NT2/D1 (cell line): ENCODE measurements around the gene DRICH1.
"Not testable (repeated sequence)": the region's sequence is repeated elsewhere in the genome, so short reads cannot be mapped to it uniquely, and the experiment has no call there.

ENCODE experiments used
- DNase-seq: peaks from one replicate; pipeline ENCODE4 v3.0.0-alpha.2; 2011; ENCODE audit warnings: low read depth, low spot score
- H3K27me3 ChIP-seq: 2 replicates; pipeline ENCODE4 v1.6.0; 2011; ENCODE audit warnings: mild to moderate bottlenecking; ENCODE audit not compliant: insufficient read length, insufficient read depth
- H3K36me3 ChIP-seq: 2 replicates; pipeline ENCODE4 v1.6.1; 2011; ENCODE audit warnings: mild to moderate bottlenecking, low read length, mixed read lengths; ENCODE audit not compliant: insufficient read depth, insufficient read length
- H3K4me1 ChIP-seq: 2 replicates; pipeline ENCODE4 v1.5.1; 2011; ENCODE audit not compliant: insufficient read depth, insufficient read length
- H3K4me3 ChIP-seq: 2 replicates; pipeline ENCODE4 v1.5.1; 2011; ENCODE audit warnings: low read depth; ENCODE audit not compliant: insufficient read length
- H3K9ac ChIP-seq: 2 replicates; pipeline ENCODE4 v1.6.0; 2011; ENCODE audit warnings: low read depth; ENCODE audit not compliant: insufficient read length
- H3K9me3 ChIP-seq: 2 replicates; pipeline ENCODE4 v1.5.1; 2011; ENCODE audit warnings: mild to moderate bottlenecking, low read length; ENCODE audit not compliant: insufficient read depth
- SUZ12 ChIP-seq: IDR thresholded peaks from 2 replicates; pipeline ENCODE4 v1.6.1; 2011; ENCODE audit not compliant: insufficient read length, insufficient read depth; ENCODE audit errors: extremely low read depth
- YY1 ChIP-seq: IDR thresholded peaks from 2 replicates; pipeline ENCODE4 v1.6.1; 2011; ENCODE audit not compliant: insufficient read length, insufficient read depth
- ZNF274 ChIP-seq: IDR thresholded peaks from 2 replicates; pipeline ENCODE4 v1.6.1; 2011; ENCODE audit warnings: mild to moderate bottlenecking, low read depth, low read length

Gene DRICH1, protein sequence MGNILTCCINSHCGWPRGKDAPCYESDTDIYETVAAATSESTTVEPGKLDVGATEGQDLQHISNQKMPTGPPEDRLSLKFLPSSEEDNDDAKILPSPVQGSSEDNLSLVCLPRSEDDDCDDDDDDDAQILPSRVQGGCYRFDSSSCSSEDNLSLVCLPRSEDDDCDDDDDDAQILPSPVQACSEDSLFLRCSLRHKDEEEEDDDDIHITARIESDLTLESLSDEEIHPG

DNA sequence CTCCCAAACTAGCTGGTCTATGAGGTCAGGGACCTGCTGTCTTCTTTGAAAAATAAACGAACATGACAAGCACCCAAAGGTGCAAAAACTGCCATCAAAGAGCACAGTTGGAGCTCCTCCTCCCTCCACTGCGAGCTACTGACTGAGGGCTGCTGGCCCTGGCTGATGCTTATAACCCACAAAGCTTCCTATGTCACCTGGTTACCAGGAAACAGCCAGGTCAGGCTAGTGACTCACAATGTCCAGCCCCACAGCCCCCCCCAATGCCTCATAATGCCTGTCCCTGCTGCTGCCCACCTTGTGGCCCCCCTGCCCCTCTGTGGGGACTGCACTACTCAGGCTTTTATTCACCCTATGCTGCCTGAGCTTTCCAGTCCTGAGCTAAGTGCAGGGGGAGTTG lies at the start of gene DRICH1:
Gene DRICH1, minus strand, starts transcription at position 144 of the 400 bp plus-strand sequence. CDS start 298 bp downstream, outside the sequence.
- Histone ChIP-seq H3K36me3 (no peaks in the 10 kb centered on the region), H3K9ac (no peak within 1 kb of the TSS), H3K27me3 (no peaks in the 10 kb centered on the region), H3K9me3 (no peaks in the 10 kb centered on the region), H3K4me3 (no peak within 1 kb of the TSS), H3K4me1 (no peaks in the 10 kb centered on the region)
- TF ChIP-seq ZNF274: no peak
- no peak for TF ChIP-seq YY1
- no peak for TF ChIP-seq SUZ12
- no peak for DNase-seq

DNA sequence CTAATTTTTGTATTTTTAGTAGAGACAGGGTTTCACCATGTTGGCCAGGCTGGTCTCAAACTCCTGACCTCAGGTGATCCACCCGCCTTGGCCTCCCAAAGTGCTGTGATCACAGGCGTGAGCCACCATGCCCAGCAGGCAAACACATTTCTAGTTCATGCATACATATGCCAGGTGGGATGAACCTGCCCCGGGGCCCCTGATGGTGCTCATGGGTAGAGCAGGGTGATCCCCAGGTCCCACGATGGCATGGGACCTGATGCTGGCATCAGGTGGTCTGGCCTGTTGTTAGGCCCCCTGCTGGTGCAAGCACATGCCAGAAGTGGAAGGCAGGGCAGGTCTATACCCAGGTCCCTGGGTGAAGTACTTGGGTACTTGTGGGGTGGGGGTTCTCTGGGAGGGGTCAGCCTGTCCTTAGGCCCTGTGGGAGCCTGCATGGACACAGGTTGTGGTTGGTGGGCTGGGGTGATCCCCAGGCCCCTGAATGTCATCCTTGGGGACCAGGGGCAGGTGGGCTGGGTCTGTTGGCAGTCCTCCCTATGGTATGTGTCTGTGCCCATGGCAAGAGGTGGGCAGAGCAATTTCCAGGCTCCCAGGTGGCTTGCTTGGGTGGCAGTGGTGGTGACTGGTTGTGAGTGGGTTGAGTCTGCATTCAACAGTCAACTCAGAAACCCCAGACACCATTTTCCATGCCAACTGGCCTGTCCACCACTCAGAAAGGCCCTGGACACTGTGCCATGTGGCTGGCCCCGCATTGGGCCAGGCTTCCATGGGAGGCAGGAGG lies 49.1 kb upstream of the DRICH1 start:
- Histone ChIP-seq H3K4me3 (no peak overlapping the region), H3K9me3 (no peaks in the 10 kb centered on the region), H3K27me3 (no peaks in the 10 kb centered on the region), H3K9ac (no peak overlapping the region), H3K4me1 (peaks cover 2% of the 10 kb centered on the region), H3K36me3 (peaks cover 14% of the 10 kb centered on the region)
- no peak for DNase-seq
- TF ChIP-seq YY1: no peak
- no peak for TF ChIP-seq SUZ12
- no peak for TF ChIP-seq ZNF274

DNA sequence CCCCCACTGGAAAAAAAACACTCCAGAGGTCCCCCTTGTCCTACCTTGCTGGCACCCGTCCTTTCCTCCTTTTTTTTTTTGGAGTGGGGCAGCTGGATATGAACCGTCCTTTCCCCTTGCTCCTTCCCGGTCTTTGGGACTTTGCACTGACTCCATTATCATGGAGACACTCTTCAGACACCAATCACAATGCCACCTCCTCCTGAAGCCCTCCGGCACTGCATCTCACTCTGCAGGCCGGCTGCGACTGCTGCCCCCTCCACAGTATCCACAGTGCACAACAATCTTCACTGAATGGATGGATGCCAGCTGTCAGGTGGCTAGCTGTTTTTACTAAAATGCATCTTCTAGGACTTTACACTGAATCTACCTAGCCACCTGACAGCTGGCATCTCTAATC lies 46.0 kb upstream of the DRICH1 start:
- no peak overlapping the region for H3K4me3 ChIP-seq
- H3K27me3 ChIP-seq: no peaks in the 10 kb centered on the region
- H3K9ac ChIP-seq: no peak overlapping the region
- H3K9me3 ChIP-seq: no peaks in the 10 kb centered on the region
- TF ChIP-seq SUZ12: no peak
- TF ChIP-seq ZNF274: no peak
- TF ChIP-seq YY1: no peak
- DNase-seq: no peak
- H3K4me1 ChIP-seq: peaks cover 5% of the 10 kb centered on the region
- H3K36me3 ChIP-seq: peaks cover 8% of the 10 kb centered on the region

DNA sequence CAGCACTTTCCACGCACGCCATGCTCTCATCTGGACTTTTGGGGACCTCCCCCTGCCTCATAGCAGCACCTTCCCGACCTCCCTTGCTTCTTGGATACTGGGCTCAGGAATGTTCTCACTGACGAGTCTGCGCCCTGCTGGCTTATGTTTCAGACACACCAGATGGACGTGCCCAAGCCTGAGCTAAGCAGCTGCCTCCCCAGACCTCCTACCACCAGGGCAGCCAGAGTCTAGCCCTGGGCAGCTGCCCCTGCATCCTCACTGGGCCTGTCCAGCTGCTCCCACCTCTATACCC lies 45.5 kb upstream of the DRICH1 start:
- no peak for TF ChIP-seq YY1
- DNase-seq: no peak
- H3K36me3 ChIP-seq: peaks cover 5% of the 10 kb centered on the region
- no peak overlapping the region for H3K4me3 ChIP-seq
- H3K4me1 ChIP-seq: peaks cover 5% of the 10 kb centered on the region
- no peak overlapping the region for H3K9ac ChIP-seq
- H3K9me3 ChIP-seq: no peaks in the 10 kb centered on the region
- no peaks in the 10 kb centered on the region for H3K27me3 ChIP-seq

DNA sequence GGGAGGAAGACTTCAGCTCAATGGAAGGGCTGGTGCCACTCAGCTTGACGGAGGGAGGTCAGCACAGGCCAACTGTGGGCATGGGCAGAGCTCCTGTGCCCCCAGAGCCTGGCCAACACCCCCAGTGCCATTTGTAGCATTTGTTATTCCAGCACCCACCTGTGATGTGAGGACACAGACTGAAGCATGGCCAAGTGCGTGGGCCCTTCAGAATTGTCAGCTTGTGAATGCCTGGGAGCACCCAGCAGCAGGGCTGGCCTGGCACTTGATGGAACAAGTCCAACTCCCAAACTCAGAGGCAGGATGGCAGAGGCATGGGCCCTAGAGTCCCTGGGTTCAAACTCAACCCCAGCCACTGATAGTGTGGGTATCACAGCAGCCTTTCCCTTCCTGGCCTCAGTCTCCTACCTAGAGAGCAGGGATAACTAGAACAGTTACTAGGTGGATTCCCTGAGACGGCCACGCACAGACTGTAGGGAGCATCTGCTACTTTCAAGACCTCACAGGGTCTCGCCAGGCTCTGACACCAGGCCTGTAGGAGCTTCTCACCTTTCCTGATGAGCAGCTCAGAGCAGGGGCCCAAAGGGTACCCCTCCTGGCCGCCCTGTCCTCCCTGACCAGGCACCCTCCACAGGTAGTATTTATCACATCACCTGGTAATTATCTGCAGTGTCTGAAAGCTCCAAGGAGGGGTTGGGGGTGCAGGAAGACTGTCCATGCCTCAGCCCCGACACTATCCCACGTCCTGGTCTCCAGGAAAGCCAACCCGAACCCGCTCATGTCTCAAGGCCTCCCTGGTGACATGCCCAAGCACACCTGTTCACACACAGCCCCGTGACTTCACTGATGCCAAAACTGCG lies 45.0 kb upstream of the DRICH1 start:
- not testable (repeated sequence) for H3K36me3 ChIP-seq, H3K4me1 ChIP-seq, DNase-seq, H3K9me3 ChIP-seq, H3K27me3 ChIP-seq, H3K9ac ChIP-seq, H3K4me3 ChIP-seq

DNA sequence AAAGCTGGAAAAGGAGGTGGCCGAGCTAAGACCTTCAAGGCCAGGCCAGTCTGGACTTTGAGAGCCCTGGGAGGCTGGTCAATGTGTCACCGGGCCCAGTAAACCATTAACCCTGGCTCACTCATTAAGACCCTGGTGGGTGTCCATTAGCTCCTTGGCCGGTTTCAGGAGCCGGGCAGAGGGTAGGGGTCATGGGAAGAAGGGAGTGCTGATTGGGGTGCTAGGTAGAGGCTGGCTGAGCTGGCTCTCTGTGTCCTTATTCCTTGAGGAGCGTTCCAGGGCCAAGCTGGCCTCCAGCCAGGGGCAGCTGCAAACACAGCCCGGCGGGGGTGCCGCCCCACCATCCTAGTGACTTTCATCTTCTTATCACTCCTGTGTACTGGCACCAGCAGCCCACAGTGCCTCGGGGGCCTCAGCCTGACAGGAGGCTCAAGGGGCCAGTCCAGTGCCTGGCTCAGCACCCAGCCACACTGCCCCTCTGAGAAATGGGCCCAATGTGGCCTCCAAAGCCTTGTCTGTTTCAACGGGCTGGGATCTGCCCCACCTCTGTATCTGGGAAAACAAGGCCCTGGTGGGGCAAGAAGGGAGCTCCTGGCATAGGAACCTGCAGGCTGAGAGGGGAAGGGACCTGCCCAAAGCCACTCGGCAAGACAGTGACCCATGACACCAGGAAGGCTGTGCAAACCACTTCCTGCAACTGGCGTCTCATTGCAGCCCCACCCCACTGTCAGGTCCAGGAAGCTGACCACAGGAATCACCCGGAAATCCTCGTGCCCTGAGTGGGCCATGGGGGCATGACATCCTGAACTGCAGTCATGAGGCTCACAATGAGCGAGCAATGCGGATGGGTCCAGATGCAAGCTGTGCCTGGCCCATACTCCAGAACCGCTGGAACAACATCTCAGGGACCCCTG lies 43.6 kb upstream of the DRICH1 start:
- Histone ChIP-seq H3K4me1 (peaks cover 9% of the 10 kb centered on the region), H3K9me3 (no peaks in the 10 kb centered on the region)
- no peak for DNase-seq

DNA sequence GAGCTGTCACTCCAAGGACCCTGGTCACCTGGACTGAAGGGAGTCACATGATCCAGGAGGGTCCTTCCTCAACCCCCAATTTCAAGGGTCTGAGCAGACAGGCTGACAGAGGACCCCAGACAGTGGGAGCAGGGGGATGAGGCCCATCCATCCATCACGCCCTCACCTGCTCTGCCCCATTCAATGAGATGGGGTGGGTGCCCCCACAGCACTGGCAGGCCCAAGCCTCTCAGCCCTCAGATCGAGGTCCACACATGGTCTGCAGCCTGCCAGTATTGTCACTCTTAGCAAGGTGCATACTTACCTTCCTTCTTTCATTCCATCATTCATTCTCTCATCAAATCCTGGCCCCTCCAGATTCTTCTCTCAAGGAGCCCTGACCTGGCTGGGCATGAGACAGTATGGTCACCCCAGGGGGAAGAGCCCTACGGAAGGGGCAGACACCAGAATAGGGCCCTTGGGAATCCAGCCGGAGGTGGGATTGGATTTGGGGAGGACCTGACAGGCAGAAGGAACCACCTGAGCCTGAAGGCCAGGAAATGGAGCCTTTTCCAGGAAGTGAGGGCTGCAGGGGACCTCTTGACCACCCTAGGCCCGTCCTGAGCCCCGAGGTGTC lies 42.9 kb upstream of the DRICH1 start:
- not testable (repeated sequence) for H3K36me3 ChIP-seq, H3K4me1 ChIP-seq, H3K27me3 ChIP-seq, H3K9me3 ChIP-seq, DNase-seq, H3K9ac ChIP-seq, H3K4me3 ChIP-seq

More for the DNA sequence above, 43.6 kb upstream of the DRICH1 start:
- H3K9ac ChIP-seq: no peak overlapping the region
- no peak overlapping the region for H3K4me3 ChIP-seq
- TF ChIP-seq YY1 (no peak), SUZ12 (no peak), ZNF274 (no peak)
- H3K27me3 ChIP-seq: no peaks in the 10 kb centered on the region
- no peaks in the 10 kb centered on the region for H3K36me3 ChIP-seq
